Bronchial epithelial cell (primary cell): ENCODE results near the gene ANK2. TPM values are rescaled to one million over a fixed set of nuclear protein-coding genes. Genes with fewer than 3 reads are reported as not detected.
A peak's percentile ranks its signal among the peaks of the same experiment; 100 is the strongest.

Experiments
- DNase-seq: peaks from one replicate; pipeline ENCODE4 v3.0.0-alpha.2; 2010; ENCODE audit warnings: low read depth
- FAIRE-seq: peaks from 2 replicates; lab custom pipeline; 2011; peaks lifted over from hg19 to GRCh38; lab: Jason Lieb, UNC
- H3K27me3 ChIP-seq: 2 replicates; pipeline ENCODE4 v1.5.1; 2011; ENCODE audit warnings: low read length; ENCODE audit not compliant: control insufficient read depth, insufficient read depth
- H3K36me3 ChIP-seq: 2 replicates; pipeline ENCODE4 v1.5.1; 2011; ENCODE audit warnings: low read length; ENCODE audit not compliant: control insufficient read depth, insufficient read depth
- H3K4me3 ChIP-seq: 2 replicates; pipeline ENCODE4 v1.5.1; 2011; ENCODE audit warnings: mild to moderate bottlenecking, low read depth, low read length, control low read depth
- CTCF ChIP-seq: IDR thresholded peaks from 2 replicates; pipeline ENCODE4 v1.5.1; 2011; ENCODE audit warnings: mild to moderate bottlenecking, moderate library complexity, low read length, control low read depth, inconsistent platforms; ENCODE audit not compliant: insufficient read depth, severe bottlenecking
- total RNA-seq: library from RNA; depleted of rRNA; stranded (reverse); fragments of >200 nt; gene quantifications from 2 replicates; pipeline ENCODE4 v1.2.1, GENCODE V29; 2014

Gene ANK2
- total RNA-seq, 1 donor from 2014 or later = 2.6 TPM

- DNase-seq (no peak), FAIRE-seq (no peak)
- Histone ChIP-seq H3K27me3 (no peaks in the 10 kb centered on the region), H3K36me3 (no peaks in the 10 kb centered on the region), H3K4me3 (no peak overlapping the region)
- no peak for TF ChIP-seq CTCF
Observed at GRCh38 chr4:113122066-113122465, 72.6 kb downstream of the ANK2 start.

GRCh38 chr4:113125418-113125817 lies 76.0 kb downstream of the ANK2 start:
- no peak for FAIRE-seq
- DNase-seq = no peak
- Histone ChIP-seq H3K36me3 (no peaks in the 10 kb centered on the region), H3K4me3 (no peak overlapping the region), H3K27me3 (no peaks in the 10 kb centered on the region)
- no peak for TF ChIP-seq CTCF

GRCh38 chr4:113131136-113131535 lies 81.7 kb downstream of the ANK2 start:
- DNase-seq (no peak), FAIRE-seq (no peak)
- Histone ChIP-seq H3K36me3 (no peaks in the 10 kb centered on the region), H3K4me3 (no peak overlapping the region), H3K27me3 (no peaks in the 10 kb centered on the region)
- no peak for TF ChIP-seq CTCF

DNA sequence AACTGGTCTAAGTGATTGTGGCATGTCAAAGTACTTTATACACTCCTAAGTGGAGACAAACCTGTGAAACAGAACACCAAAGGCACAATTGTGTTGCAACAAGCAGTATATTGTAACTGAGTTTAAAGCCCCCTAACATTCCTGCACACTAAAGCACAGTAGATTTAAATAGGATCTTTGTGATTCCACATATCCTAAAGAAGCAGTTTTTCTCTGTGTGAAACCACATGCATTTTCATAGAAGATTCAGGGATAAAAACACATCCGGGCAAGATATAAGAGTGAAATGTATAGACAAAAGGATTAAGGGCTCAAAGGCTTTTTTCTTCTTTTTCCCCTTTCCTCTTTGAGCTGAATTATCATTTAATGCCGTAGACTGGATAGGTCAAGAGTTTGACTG lies 82.2 kb downstream of the ANK2 start:
- DNase-seq = no peak
- Histone ChIP-seq H3K27me3 (no peaks in the 10 kb centered on the region), H3K36me3 (no peaks in the 10 kb centered on the region), H3K4me3 (no peak overlapping the region)
- FAIRE-seq = no peak
- TF ChIP-seq CTCF = no peak

GRCh38 chr4:113141901-113142346 lies 92.5 kb downstream of the ANK2 start:
- Histone ChIP-seq H3K4me3 (no peak overlapping the region), H3K36me3 (no peaks in the 10 kb centered on the region), H3K27me3 (no peaks in the 10 kb centered on the region)
- peak; percentile 33 for DNase-seq
- TF ChIP-seq CTCF = no peak
- no peak for FAIRE-seq

DNA sequence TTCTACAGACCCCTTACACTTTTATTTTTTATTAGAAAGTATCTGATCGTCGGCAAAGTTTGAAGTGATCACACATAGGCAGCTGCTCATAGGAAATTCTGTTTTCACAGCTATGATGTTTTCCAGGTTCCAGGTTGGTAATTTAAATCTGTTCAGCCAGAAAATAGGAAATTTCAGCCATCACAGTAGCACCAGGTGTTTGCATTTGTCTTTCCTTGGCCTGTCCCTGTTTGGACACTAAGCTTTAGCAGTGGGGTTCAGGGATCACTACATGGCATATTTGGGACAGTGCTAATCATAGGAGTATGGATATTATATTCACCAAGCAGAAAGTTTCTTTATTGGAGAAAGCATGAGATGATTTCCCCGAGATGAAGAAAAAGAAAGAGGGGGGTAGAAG lies 92.9 kb downstream of the ANK2 start:
- H3K27me3 ChIP-seq = no peaks in the 10 kb centered on the region
- DNase-seq (no peak), FAIRE-seq (no peak)
- no peak for TF ChIP-seq CTCF
- no peak overlapping the region for H3K4me3 ChIP-seq
- H3K36me3 ChIP-seq = no peaks in the 10 kb centered on the region
